Measurements from ENCODE around the gene NAALADL2.

GRCh38 chr3:174815750-174816149 is 43.4 kb upstream of the NAALADL2 start:
- TF ChIP-seq CTCF (conservative IDR thresholded peaks at IDR 0.05 in 1 of 2, IDR thresholded peaks at IDR 0.05 in 1 of 2; ENCODE audit: extremely low read depth in 1 of 2, insufficient read depth in 1 of 2, low read depth in 1 of 2, low read length in 2 of 2) (no peak), EZH2 (IDR thresholded peaks at IDR 0.05; ENCODE audit: borderline replicate concordance, low read length) (no peak)

All from mammary epithelial cell (primary cell).